COLO668 (cell line): ENCODE measurements around the gene CNOT3.
"Not testable (repeated sequence)": the region's sequence is repeated elsewhere in the genome, so short reads cannot be mapped to it uniquely, and the experiment has no call there.

Source experiments
- DNase-seq: peaks from one replicate; lab custom pipeline; 2025; ENCODE audit not compliant: unreplicated experiment; lab: John Stamatoyannopoulos, UW

The CNOT3 gene

DNA sequence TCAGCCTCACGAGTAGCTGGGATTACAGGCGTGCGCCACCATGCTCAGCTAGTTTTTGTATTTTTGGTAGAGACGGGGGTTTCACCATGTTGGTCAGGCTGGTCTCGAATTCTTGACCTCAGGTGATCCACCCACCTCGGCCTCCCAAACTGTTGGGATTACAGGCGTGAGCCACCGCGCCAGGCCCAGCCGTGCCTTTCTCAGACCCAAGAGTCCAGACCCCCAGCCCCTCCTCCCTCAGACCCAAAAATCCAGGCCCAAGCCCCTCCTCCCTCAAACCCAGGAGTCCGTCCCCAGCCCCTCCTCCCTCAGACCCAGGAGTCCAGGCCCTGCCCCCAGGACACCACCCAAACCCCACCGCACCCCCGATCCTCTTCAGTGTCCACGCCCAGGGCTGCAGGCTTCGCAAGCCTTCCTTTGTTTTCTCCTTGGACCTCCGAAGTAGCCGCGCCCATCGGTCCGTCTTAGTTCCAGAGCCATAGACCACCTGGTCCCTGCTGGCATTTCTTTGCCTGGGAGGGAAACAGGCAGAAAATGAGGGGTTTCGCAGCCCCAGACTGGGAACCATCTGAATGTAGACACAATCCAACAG lies 31.7 kb downstream of the CNOT3 start:
- no peak for DNase-seq

DNA sequence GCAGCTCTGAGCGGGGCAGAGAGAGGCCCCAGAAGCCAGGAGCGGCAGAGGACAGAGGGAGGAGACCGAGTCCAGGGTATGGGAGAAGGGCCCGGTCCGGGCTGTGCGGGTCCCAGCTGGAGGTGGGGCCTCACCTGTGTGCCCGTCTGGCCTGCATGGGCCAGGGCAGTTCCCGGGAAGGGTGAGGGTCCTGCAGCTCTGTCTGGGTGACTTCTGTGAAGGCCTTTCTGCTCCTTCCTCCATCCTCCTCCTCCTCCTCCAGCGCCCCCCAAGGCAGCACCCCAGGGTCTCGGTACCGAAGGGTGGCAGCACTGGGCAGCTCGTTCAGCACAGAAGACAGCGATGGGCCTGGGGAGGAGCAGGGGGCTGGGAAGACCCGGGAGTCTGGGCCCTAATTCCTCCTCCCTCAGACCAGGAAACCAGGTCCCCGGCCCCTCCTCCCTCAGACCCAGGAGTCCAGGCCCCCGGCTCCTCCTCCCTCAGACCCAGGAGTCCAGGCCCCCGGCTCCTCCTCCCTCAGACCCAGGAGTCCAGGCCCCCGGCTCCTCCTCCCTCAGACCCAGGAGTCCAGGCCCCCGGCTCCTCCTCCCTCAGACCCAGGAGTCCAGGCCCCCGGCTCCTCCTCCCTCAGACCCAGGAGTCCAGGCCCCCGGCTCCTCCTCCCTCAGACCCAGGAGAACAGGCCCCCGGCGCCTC lies 34.3 kb downstream of the CNOT3 start:
- not testable (repeated sequence) for DNase-seq

- peak; percentile 94 for DNase-seq
These were observed 35.2 kb downstream of the CNOT3 start, which contains the start of gene TMC4 for GRCh38 chr19:54172471-54173358. TMC4 (minus strand) TSS chr19:54173160; CDS start chr19:54173117, 43 bp downstream.

DNA sequence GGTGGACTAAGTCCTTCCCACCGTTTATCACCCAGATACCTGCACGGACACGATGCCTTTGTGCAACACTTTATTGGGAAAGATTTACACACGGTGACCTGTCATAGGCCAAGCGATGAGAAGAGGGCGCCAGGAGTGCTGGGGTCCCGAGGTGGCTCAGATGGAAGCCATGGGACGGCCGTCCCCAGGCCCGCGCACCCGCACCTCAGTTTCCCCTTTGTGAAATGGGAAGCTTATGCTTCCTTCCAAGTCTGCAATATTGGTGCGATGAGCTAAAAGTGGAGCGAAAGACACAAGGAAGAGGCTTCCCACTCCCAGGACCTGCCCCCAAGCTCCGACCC lies 35.8 kb downstream of the CNOT3 start:
- DNase-seq = no peak

DNA sequence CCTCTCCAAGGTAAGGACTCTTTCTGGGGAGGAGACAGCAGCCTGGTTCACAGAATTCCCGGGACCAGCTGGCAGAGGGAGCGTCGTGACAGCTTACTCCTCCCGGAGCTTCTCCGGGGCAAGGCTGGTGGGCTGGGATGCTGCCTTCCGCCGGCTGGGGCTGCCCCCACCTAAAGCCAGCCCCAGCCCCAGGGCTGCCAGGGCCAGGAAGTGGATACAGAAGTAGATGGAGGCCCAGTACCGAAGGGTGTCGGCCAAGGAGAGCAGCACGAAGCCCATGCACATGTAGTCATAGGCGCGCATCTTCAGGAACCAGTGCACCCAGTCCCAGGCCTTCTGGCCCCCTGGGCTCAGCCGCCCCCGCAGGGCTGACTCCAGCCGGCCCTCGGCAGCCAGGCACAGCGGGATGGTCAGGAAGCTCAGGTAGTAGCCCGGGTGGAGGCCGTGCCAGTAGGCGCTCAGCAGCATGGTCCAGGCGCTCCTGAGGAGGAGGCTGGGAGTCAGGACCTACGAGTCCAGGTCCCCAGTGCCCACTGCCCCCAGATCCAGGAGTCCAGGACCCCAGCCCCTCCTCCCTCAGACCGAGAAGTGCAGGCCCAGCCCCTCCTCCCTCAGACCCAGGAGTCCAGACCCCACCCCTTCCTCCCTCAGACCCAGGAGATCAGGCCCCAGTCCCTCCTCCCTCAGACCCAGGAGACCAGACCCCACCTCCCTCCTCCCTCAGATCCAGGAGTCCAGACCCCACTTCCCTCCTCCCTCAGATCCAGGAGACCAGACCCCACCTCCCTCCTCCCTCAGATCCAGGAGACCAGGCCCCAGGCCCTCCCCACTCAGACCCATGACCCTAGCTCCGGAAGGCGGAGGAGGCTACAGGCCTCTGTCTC lies 36.6 kb downstream of the CNOT3 start:
- no peak for DNase-seq

DNA sequence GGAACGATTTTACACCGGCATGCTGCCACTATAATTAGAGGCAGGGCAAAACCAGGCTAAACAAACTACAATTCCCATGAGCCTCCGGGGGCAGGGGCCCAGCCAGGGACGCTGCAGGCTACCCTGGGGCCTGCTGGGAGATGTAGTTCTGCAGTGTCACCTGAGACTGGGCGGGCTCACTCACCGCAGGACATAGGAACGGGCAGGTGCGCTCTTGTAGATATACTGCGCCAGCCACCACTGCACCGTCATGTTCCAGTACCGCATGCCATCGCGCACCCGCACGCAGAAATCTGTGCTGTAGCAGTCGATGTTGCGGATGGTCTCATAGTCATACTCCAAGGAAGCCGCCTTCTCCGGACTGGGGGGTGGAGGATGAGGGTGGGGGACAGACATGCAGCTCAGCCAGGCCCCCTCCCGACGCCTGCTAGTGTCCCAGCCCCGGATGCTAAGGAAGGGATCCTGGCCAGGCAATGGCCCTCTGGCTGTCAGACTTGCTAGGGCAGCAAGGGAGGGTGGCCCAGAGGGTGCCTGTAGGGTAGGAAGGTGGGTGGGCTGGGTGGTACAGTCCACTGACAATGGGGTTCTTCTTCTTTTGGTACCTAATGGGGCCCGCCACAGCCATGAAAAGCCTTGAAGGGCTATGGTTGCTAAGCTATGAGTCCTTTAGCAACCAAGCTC lies 41.2 kb downstream of the CNOT3 start:
- peak; percentile 77 for DNase-seq

- no peak for DNase-seq
These were observed 41.8 kb downstream of the CNOT3 start for GRCh38 chr19:54179262-54179852.

DNA sequence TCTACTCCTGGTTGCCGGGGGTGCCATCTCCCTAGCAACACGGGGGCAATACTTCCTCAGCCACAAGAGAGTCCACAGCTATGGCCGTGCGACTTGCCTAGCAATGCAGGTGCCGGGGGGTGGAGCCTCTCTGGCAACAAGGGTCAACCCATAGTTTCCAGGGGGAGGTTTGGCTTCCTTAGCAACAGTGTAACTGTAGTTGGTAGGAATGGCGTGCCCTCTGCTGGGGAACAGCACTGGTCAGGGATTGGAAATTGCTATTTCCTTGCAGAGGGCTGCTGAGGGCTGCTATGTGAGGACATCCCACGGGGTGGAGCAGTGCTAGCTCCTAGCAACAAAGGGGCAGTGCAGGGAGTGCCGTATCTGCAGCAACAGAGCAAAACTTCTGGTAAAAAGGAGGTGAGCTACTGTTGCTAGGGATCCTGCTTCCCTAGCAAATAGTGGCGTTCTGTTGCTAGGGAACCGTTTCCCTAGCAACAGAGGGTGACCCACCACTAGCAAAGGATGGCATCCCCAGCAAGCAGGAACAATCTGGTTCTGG lies 42.4 kb downstream of the CNOT3 start:
- peak; percentile 89 for DNase-seq

DNA sequence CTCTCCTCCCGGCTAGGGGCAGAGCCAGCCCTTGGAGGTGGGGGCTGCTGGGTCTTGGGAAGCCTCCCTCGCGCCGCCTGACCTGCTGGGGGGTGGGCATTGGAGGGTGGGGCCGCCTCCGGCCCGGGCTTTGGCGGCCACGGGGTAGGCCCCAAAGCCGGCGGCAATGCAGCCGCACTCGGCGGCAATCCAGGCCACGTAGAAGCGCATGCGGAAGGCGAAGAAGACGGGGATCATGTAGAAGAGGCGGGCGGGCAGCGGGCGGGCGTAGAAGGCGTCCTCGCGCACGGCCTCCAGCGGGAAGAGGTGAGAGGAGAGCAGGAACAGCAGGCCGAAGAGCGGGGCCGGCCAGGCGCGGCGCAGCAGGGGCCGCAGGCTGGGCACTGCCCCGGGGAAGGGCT lies 43.1 kb downstream of the CNOT3 start:
- no peak for DNase-seq

DNA sequence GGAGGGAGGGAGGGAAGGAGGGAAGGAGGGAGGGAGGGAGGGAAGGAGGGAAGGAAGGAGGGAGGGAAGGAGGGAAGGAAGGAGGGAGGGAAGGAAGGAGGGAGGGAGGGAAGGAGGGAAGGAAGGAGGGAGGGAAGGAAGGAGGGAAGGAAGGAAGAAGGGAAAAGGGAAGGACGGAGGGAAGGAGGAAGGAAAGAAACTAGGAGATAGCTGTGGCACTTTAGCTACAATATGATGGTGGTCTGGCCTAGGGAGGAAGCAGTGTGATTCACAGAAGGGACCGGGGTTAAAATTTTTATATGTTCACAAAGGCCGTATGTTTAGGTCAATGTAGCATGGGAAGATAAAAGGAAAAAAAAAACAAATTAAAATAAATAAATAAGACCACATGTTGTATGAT lies 44.3 kb downstream of the CNOT3 start:
- not testable (repeated sequence) for DNase-seq

DNA sequence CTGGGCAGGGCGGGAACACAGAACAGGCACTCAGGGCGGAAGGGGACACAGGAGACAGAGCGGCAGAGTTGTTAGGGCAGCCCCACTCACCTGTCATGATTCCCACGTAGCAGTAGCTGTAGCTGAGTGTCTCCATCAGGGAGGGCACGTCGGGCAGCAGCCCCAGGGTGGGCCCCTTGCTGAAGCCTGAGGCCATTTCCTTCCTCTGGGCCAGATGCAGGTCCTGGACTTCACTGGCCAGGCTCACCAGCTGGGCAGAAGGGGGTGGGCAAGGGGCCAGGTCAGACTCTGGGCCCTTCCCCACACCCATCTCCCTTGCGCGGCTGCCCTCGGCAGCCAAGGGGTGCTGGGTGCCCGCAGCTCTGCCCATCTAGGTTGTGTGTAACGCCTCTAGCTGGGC lies 45.9 kb downstream of the CNOT3 start:
- no peak for DNase-seq

DNA sequence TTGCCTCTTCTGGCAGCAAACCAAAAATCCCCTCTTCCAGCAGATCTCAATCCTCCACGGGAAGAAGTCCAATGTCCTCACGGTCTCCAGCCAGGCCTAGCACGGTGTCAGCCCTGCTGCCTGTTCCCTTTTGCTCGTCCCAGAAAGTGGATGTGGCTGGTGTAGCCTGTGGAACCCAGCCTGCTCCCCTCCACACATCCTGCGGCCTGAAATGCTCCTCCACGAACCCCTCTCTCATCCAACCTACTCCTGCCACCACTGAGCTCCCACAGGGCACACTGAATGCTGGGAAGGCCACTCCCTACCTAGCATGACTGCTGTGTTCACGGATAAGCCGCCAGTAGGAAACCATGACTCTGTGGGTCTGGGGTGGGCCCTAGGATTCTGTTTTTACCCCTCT lies 48.8 kb downstream of the CNOT3 start:
- no peak for DNase-seq

- no peak for DNase-seq
These were observed 49.4 kb downstream of the CNOT3 start for GRCh38 chr19:54186934-54187381.

DNA sequence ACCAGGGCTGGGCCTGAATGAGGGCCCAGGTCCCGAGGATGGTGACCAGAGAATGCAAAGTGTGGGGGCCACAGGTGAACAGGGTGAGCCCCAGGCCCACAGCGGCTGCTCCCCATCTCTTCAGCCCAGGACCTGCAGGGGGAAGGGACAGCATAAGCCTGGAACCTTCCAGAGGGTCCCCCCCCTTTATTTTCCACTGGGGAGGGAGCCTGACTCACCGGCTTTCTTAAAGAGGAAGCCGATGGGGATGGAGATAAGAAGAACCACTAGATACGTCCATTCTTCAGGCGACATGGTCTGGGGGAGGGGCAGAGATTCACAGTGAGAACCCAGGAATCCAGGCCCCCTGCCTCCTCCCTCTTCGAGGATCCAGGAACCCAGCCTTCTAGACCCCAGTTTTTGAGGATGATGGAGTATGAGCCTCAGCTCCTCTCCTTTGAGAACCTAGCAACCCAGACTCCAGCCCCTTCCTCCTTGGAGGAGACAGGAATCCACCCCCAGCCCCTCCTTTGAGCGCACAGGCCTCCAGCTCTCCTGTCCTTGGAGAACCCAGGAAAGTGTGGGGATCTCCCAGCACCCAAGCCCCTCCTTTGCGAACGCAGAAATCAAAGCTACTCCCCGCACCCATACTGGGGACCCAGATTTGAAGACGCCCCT lies 50.8 kb downstream of the CNOT3 start:
- DNase-seq = no peak

GRCh38 chr19:54189145-54189734 lies 51.7 kb downstream of the CNOT3 start, which contains the start of gene MBOAT7:
MBOAT7 (minus strand) TSS chr19:54189580; CDS start chr19:54188508, 1,072 bp downstream.
- DNase-seq = peak; percentile 91

DNA sequence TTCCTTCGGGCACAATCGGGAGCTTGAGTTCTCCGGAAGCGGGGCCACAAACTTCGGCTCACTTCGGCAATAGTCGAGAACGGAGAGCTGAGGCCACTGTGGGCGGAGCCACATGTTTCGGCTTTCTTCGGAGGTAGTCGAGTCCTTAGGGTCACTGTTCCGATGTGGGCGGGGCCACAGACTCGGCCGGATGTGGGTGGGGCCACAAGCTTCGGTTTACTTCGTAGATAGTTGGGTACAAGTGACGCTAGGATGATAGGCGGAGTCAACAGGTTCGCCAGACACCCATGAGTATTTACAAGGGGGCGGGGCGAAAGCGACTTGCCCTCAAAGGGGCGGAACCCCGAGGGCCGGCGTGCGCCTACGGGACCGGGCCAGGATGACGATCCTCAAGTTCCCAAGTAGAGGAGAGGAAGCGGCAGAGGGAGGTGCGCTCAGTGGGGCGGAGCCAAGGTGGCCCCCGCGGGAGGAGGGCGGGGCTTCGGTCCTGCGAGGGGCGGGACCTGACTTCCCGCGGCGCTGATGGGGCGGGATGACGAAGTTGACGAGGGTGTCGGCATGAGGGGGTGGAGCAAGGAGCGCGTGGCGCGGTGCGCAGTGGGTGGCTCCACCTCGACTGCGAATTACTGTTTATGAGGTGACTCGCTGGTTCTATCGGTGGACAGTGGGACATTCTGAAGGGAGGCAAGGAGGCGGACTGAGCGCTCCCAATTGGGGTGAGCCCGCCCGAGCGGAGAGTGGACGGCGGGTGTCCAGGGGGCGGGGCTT lies 52.4 kb downstream of the CNOT3 start:
- DNase-seq = peak; percentile 99

DNA sequence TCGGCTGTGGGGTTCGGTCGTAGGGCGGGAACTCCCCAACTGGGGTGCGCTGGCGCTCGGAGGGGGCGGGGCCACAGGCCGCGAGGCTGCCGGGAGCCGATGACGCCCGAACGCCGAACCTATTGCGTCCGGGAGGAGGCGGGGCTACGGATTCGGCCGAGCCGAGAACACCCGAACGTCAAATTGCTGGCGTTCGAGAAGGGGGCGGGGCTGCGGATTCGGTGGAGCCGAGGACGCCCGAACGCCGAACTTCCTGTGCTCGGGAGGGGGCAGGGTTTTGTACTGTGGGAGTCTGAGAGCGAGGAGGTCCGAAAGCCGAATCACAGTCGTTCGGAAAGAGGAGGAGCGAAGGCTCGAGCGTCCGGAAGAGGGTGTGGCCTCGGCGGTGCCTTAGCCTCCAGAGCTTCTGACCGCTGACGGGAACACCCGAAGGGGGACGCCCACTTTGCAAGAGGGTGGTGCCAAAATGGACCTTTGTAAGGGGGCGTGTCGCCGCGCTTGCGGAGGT lies 53.0 kb downstream of the CNOT3 start:
- DNase-seq = peak; percentile 98
